LNCaP clone FGC (cell line): ENCODE measurements around the gene FBXW4.

Source experiments
- DNase-seq: peaks from one replicate; pipeline ENCODE4 v3.0.0-alpha.2; 2011; ENCODE audit warnings: low read depth
- H3K4me3 ChIP-seq: 2 replicates; pipeline ENCODE4 v1.5.1; 2011; ENCODE audit warnings: mild to moderate bottlenecking, low read depth, low read length, control low read depth
- CTCF ChIP-seq: IDR thresholded peaks from 2 replicates; pipeline ENCODE4 v1.5.1; 2012; ENCODE audit warnings: mild to moderate bottlenecking; ENCODE audit not compliant: control insufficient read depth, insufficient read depth; ENCODE audit errors: extremely low read depth

Gene FBXW4

DNA sequence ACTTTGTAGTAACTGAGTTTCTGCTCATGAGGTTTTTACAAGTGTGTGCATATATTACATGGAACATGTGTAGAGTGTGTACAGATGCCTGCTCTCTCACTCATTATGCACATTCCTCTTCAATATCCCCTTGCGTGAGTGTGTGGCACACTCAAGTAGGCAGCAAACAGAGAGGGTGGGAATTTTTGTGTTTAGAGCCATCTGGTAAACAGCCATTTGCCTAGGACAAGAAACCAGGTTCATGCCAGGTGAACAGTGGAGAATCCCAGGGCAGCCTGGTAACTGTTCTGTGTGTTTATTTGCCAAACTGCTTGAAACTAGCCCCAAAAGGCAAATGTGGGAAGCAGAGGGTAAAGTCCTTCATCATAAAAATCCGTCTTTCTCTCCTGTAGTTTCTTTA is 19.9 kb downstream of the FBXW4 start:
- no peak overlapping the region for H3K4me3 ChIP-seq
- TF ChIP-seq CTCF: no peak
- DNase-seq: no peak

GRCh38 chr10:101672536-101672935 is 22.4 kb downstream of the FBXW4 start:
- no peak overlapping the region for H3K4me3 ChIP-seq
- no peak for TF ChIP-seq CTCF
- DNase-seq: no peak

- TF ChIP-seq CTCF: no peak
- no peak overlapping the region for H3K4me3 ChIP-seq
- DNase-seq: no peak
These were observed 23.5 kb downstream of the FBXW4 start for GRCh38 chr10:101671453-101671852.

DNA sequence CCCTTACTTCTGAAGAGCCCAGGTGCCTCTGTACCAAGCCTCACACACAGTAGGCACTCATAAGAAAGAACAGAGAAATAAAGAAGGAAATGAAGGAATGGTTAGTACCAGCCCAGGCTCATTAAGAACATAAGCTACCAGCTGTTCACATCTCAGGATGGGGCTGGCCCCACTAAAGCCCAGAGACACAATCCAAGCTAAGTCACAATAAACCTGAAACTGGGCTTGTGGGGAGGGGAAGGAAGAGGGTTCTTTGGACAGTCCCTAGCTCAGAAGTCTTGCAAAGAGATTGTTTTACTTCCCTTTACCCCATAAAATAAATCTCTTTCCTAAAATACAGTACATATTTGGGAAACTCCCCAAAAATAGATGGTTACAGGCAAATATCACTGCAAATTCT is 24.3 kb downstream of the FBXW4 start:
- no peak for DNase-seq
- no peak for TF ChIP-seq CTCF

DNA sequence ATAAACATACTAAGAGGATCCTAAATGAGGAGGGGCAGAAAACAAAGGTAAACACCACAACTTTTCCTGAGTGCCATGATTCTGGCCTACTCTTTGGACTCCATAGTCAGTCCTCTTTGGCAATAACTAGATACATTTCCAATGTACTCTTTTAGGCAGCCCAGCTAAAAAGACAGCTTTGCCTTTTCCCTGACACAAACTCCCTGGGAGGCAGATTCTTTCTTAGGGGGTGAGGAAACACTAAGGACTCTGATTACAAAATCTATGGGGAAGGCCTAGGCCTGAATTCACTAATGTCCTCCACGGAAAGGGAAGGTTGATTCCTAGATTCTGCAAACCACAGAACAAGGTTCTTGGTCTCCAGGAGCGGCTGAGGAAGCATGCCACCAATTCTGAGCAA is 25.8 kb downstream of the FBXW4 start:
- no peak overlapping the region for H3K4me3 ChIP-seq
- no peak for DNase-seq
- TF ChIP-seq CTCF: no peak

More for the DNA sequence above, 24.3 kb downstream of the FBXW4 start:
- no peak overlapping the region for H3K4me3 ChIP-seq

DNA sequence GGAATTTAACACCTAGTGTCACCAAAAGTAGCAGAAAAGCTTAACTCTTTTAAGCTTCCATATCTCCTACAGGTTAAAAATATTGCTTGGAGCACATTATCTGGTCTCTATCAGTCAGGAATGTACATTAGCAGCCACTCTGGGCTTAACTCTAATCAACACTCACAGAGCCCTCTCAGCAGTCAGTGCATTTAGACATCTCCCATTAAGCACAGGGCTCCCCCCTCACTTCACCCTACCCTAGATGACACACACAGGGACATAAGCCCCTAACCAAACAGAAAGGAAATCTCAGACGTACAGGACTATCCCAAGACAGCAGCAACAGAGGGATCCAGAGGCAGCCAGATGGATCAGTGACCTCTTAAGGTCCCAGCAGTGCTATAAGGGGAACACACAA is 26.4 kb downstream of the FBXW4 start:
- no peak overlapping the region for H3K4me3 ChIP-seq
- TF ChIP-seq CTCF: no peak
- DNase-seq: no peak

- no peak for DNase-seq
- TF ChIP-seq CTCF: no peak
- no peak overlapping the region for H3K4me3 ChIP-seq
These were observed 28.9 kb downstream of the FBXW4 start for GRCh38 chr10:101666083-101666482.
